ENCODE data around the gene TMEM62.

- TF ChIP-seq EZH2 (IDR thresholded peaks at IDR 0.05; ENCODE audit: low read depth) (no peak), CTCF (conservative IDR thresholded peaks at IDR 0.05) (no peak)
Observed at GRCh38 chr15:43214592-43215295, 81.4 kb downstream of the TMEM62 start.

All from PC-9 (cell line).